H1 (cell line): Measurements from ENCODE around the gene FMR1. TPM values are rescaled to one million over a fixed set of nuclear protein-coding genes. Genes with fewer than 3 reads are reported as not detected.

ENCODE experiments used
- EGR1 ChIP-seq: IDR thresholded peaks from 2 replicates; pipeline ENCODE4 v1.6.1; 2011; ENCODE audit warnings: low read depth, low read length, borderline replicate concordance
- HDAC6 ChIP-seq: IDR thresholded peaks from one replicate; pipeline ENCODE4 v1.7.1; 2012; ENCODE audit warnings: low read depth, mild to moderate bottlenecking, inconsistent platforms, low read length, moderate library complexity
- JUN ChIP-seq: IDR thresholded peaks from 2 replicates; pipeline ENCODE4 v1.6.1; 2011; ENCODE audit warnings: low read depth, mild to moderate bottlenecking, improper control_type of control experiment, low read length
- polyA plus RNA-seq, 7 experiments: library from polyadenylated mRNA; depleted of rRNA in 3 of 7; stranded (reverse) in 5 of 7; unstranded in 2 of 7; fragments of >200 nt in 5 of 7; fragments of 200-250 nt in 2 of 7; gene quantifications; 1 replicate in 5 of 7; 2 replicates in 1 of 7; 4 replicates in 1 of 7; pipeline versions ENCODE4 v1.2.1 to v1.2.3, GENCODE V29; 2011 to 2013; ENCODE audit warnings: missing spikeins in 2 of 7, mixed read lengths in 2 of 7
- total RNA-seq: library from RNA; stranded (reverse); fragmentation: NEBNext Ultra II Directional; extraction: Animal tissue kit (Norgen Biotek cat#: 25700); gene quantifications from 2 replicates; pipeline ENCODE4 v1.2.1, GENCODE V29; 2021
- TF ChIP-seq, protein P1 (sequence below): fragments of 300-600 bp; sonication (generic); IDR thresholded peaks from 2 replicates; pipeline ENCODE4 v1.7.1; 2012; ENCODE audit warnings: low read length, moderate library complexity, mild to moderate bottlenecking, inconsistent platforms; ENCODE audit not compliant: insufficient replicate concordance

Gene FMR1
- total and polyA plus RNA-seq, 2 of the 8 experiments (the other 6 are each of a cell fraction or from before 2014, with no cell fraction given) = 15.2 to 49.4 TPM

DNA sequence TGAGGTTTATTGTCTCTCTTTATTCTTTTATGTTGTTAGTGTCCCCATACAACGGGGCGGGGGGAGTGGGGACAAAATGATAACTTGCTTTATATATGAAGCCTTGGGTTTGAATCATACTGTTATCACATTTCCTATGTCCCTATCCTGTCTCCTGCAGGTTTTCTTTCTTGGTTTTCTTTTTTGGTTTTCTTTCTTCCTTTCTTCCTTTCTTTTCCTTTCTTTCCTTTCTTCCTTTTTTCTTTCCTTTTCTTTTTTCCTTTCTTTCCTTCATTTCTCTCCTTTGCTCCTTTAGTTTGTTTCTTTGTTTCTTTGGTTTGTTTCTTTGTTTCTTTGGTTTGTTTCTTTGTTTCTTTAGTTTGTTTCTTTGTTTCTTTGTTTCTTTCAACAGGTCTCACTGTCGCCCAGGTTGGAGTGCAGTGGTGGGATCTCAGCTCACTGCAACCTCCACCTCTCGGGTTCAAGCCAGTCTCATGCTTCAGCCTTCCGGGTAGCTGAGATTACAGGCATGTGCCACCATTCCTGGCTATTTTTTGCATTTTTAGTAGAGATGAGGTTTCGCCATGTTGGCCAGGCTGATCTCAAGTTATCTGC, 4.8 kb downstream of the FMR1 start (continued):
- TF ChIP-seq, protein P1, sequence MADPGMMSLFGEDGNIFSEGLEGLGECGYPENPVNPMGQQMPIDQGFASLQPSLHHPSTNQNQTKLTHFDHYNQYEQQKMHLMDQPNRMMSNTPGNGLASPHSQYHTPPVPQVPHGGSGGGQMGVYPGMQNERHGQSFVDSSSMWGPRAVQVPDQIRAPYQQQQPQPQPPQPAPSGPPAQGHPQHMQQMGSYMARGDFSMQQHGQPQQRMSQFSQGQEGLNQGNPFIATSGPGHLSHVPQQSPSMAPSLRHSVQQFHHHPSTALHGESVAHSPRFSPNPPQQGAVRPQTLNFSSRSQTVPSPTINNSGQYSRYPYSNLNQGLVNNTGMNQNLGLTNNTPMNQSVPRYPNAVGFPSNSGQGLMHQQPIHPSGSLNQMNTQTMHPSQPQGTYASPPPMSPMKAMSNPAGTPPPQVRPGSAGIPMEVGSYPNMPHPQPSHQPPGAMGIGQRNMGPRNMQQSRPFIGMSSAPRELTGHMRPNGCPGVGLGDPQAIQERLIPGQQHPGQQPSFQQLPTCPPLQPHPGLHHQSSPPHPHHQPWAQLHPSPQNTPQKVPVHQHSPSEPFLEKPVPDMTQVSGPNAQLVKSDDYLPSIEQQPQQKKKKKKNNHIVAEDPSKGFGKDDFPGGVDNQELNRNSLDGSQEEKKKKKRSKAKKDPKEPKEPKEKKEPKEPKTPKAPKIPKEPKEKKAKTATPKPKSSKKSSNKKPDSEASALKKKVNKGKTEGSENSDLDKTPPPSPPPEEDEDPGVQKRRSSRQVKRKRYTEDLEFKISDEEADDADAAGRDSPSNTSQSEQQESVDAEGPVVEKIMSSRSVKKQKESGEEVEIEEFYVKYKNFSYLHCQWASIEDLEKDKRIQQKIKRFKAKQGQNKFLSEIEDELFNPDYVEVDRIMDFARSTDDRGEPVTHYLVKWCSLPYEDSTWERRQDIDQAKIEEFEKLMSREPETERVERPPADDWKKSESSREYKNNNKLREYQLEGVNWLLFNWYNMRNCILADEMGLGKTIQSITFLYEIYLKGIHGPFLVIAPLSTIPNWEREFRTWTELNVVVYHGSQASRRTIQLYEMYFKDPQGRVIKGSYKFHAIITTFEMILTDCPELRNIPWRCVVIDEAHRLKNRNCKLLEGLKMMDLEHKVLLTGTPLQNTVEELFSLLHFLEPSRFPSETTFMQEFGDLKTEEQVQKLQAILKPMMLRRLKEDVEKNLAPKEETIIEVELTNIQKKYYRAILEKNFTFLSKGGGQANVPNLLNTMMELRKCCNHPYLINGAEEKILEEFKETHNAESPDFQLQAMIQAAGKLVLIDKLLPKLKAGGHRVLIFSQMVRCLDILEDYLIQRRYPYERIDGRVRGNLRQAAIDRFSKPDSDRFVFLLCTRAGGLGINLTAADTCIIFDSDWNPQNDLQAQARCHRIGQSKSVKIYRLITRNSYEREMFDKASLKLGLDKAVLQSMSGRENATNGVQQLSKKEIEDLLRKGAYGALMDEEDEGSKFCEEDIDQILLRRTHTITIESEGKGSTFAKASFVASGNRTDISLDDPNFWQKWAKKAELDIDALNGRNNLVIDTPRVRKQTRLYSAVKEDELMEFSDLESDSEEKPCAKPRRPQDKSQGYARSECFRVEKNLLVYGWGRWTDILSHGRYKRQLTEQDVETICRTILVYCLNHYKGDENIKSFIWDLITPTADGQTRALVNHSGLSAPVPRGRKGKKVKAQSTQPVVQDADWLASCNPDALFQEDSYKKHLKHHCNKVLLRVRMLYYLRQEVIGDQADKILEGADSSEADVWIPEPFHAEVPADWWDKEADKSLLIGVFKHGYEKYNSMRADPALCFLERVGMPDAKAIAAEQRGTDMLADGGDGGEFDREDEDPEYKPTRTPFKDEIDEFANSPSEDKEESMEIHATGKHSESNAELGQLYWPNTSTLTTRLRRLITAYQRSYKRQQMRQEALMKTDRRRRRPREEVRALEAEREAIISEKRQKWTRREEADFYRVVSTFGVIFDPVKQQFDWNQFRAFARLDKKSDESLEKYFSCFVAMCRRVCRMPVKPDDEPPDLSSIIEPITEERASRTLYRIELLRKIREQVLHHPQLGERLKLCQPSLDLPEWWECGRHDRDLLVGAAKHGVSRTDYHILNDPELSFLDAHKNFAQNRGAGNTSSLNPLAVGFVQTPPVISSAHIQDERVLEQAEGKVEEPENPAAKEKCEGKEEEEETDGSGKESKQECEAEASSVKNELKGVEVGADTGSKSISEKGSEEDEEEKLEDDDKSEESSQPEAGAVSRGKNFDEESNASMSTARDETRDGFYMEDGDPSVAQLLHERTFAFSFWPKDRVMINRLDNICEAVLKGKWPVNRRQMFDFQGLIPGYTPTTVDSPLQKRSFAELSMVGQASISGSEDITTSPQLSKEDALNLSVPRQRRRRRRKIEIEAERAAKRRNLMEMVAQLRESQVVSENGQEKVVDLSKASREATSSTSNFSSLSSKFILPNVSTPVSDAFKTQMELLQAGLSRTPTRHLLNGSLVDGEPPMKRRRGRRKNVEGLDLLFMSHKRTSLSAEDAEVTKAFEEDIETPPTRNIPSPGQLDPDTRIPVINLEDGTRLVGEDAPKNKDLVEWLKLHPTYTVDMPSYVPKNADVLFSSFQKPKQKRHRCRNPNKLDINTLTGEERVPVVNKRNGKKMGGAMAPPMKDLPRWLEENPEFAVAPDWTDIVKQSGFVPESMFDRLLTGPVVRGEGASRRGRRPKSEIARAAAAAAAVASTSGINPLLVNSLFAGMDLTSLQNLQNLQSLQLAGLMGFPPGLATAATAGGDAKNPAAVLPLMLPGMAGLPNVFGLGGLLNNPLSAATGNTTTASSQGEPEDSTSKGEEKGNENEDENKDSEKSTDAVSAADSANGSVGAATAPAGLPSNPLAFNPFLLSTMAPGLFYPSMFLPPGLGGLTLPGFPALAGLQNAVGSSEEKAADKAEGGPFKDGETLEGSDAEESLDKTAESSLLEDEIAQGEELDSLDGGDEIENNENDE = no peak
- TF ChIP-seq JUN (no peak), HDAC6 (no peak), EGR1 (no peak)
